ENCODE data around the gene VEPH1.

- no peak for TF ChIP-seq CTCF (IDR thresholded peaks at IDR 0.05)
- TF ChIP-seq ZBTB33 (IDR thresholded peaks at IDR 0.05; ENCODE audit: borderline replicate concordance, low read depth), result no peak
- TF ChIP-seq MAX (IDR thresholded peaks at IDR 0.05; ENCODE audit: low read depth), result no peak
- no peak for TF ChIP-seq POLR2AphosphoS5 (IDR thresholded peaks at IDR 0.05; ENCODE audit: low read depth, low read length)
- no peak for TF ChIP-seq EP300 (IDR thresholded peaks at IDR 0.05; ENCODE audit: borderline replicate concordance in 1 of 2, low read depth in 1 of 2, low read length in 1 of 2)
- no peak for TF ChIP-seq MXI1 (IDR thresholded peaks at IDR 0.05; ENCODE audit: low read depth, low read length)
- no peak for TF ChIP-seq RXRA (IDR thresholded peaks at IDR 0.05; ENCODE audit: borderline replicate concordance, low read depth)
- TF ChIP-seq CHD2 (IDR thresholded peaks at IDR 0.05; ENCODE audit: low read length, partially characterized antibody), result no peak
- no peak for TF ChIP-seq GATA2 (CRISPR knock-in tag; IDR thresholded peaks at IDR 0.05)
- no peak for TF ChIP-seq YY1 (IDR thresholded peaks at IDR 0.05; ENCODE audit: low read depth)
- TF ChIP-seq REST (IDR thresholded peaks at IDR 0.05; ENCODE audit: low read depth, low read length), result no peak
- no peak for TF ChIP-seq NFIC (IDR thresholded peaks at IDR 0.05; ENCODE audit: borderline replicate concordance)
- TF ChIP-seq TAF1 (IDR thresholded peaks at IDR 0.05; ENCODE audit: borderline replicate concordance, low read depth, low read length), result no peak
- TF ChIP-seq RAD21 (IDR thresholded peaks at IDR 0.05; ENCODE audit: low read length), result no peak
Observed at GRCh38 chr3:157353652-157354051, 149.6 kb downstream of the VEPH1 start.

Data from SK-N-SH (cell line).